NCI-H526 (cell line): ENCODE data around the gene SORCS2.

ENCODE experiments used
- DNase-seq, 2 experiments: peaks; one replicate each; lab custom pipeline; 2025; lab: John Stamatoyannopoulos, UW

SORCS2 gene

GRCh38 chr4:7529368-7530080 lies 337.2 kb downstream of the SORCS2 start:
- DNase-seq: no peak

- no peak for DNase-seq
Observed at GRCh38 chr4:7530082-7530481, 337.7 kb downstream of the SORCS2 start.

- DNase-seq: no peak
Observed at GRCh38 chr4:7530932-7531639, 338.7 kb downstream of the SORCS2 start.

- no peak for DNase-seq
Observed at GRCh38 chr4:7531640-7531994, 339.3 kb downstream of the SORCS2 start.

- no peak for DNase-seq
Observed at GRCh38 chr4:7532043-7532442, 339.7 kb downstream of the SORCS2 start.

- no peak for DNase-seq
Observed at GRCh38 chr4:7533267-7533666, 340.9 kb downstream of the SORCS2 start.

- DNase-seq: no peak
Observed at GRCh38 chr4:7535094-7535493, 342.8 kb downstream of the SORCS2 start.

- no peak for DNase-seq
Observed at GRCh38 chr4:7535619-7536018, 343.3 kb downstream of the SORCS2 start.

GRCh38 chr4:7536876-7537275 lies 344.5 kb downstream of the SORCS2 start:
- DNase-seq: no peak

GRCh38 chr4:7537853-7538400 lies 345.6 kb downstream of the SORCS2 start:
- no peak for DNase-seq

- DNase-seq: no peak
Observed at GRCh38 chr4:7538518-7538917, 346.2 kb downstream of the SORCS2 start.

GRCh38 chr4:7539186-7539585 lies 346.8 kb downstream of the SORCS2 start:
- DNase-seq: no peak

- DNase-seq: peak; percentile 42 to 75
Observed at GRCh38 chr4:7539659-7540058, 347.3 kb downstream of the SORCS2 start.

- DNase-seq: no peak
Observed at GRCh38 chr4:7540206-7540605, 347.9 kb downstream of the SORCS2 start.

GRCh38 chr4:7540654-7541413 lies 348.5 kb downstream of the SORCS2 start:
- DNase-seq: no peak

- DNase-seq: no peak
Observed at GRCh38 chr4:7541414-7541810, 349.1 kb downstream of the SORCS2 start.

- no peak for DNase-seq
Observed at GRCh38 chr4:7542781-7543180, 350.4 kb downstream of the SORCS2 start.

GRCh38 chr4:7546152-7546808 lies 353.9 kb downstream of the SORCS2 start:
- no peak for DNase-seq

- no peak for DNase-seq
Observed at GRCh38 chr4:7546809-7547367, 354.6 kb downstream of the SORCS2 start.

- DNase-seq: no peak
Observed at GRCh38 chr4:7547368-7548040, 355.2 kb downstream of the SORCS2 start.

GRCh38 chr4:7549866-7550265 lies 357.5 kb downstream of the SORCS2 start:
- DNase-seq: no peak
